ENCODE measurements around the gene C3orf52. TPM values are rescaled to one million over a fixed set of nuclear protein-coding genes. Genes with fewer than 3 reads are reported as not detected.
"Not testable (repeated sequence)": the region's sequence is repeated elsewhere in the genome, so short reads cannot be mapped to it uniquely, and the experiment has no call there.

C3orf52 gene
- total RNA-seq, result 10 to 100 TPM; 35.7 to 35.8 TPM
- long read RNA-seq, transcript C3orf52-201 (6 exons, 2,277 nt), result major isoform, 21 of 32 reads
- long read RNA-seq, partial matches to known transcripts, result 2 of 32 reads
- long read RNA-seq, other reads (novel, unspliced or antisense), result 6 of 32 reads

GRCh38 chr3:112086076-112086854, at the start of gene C3orf52:
TSS of gene C3orf52 (plus strand) at chr3:112086389. CDS start at chr3:112086408, 19 bp downstream.
- DNase-seq (peak; percentile 89 to 91), ATAC-seq (peak; percentile 83)
- intact Hi-C loops (cut with DNase I, micrococcal nuclease), result no loop called here

GRCh38 chr3:112037194-112037593, 49.0 kb upstream of the C3orf52 start:
- intact Hi-C loops (cut with DNase I, micrococcal nuclease), result not testable (repeated sequence)

GRCh38 chr3:112038863-112039262, 47.3 kb upstream of the C3orf52 start:
- DNase-seq (no peak), ATAC-seq (no peak)
- intact Hi-C loops (cut with DNase I, micrococcal nuclease), result no loop called here

More at GRCh38 chr3:112037194-112037593, 49.0 kb upstream of the C3orf52 start:
- ATAC-seq, DNase-seq: not testable (repeated sequence)

GRCh38 chr3:112041321-112041720, 44.9 kb upstream of the C3orf52 start:
- DNase-seq (no peak), ATAC-seq (no peak)
- intact Hi-C loops (cut with DNase I, micrococcal nuclease), result no loop called here

GRCh38 chr3:112042842-112043280, 43.3 kb upstream of the C3orf52 start:
- peak; percentile 94 for ATAC-seq
- intact Hi-C loops (cut with DNase I, micrococcal nuclease), result no loop called here
- DNase-seq, result no peak

- intact Hi-C loops (cut with DNase I, micrococcal nuclease), result no loop called here
- DNase-seq (peak; percentile 19 to 27), ATAC-seq (peak; percentile 77)
Measured at GRCh38 chr3:112043621-112044201, 42.5 kb upstream of the C3orf52 start.

- intact Hi-C loops (cut with DNase I, micrococcal nuclease), result no loop called here
- DNase-seq (no peak), ATAC-seq (no peak)
Measured at GRCh38 chr3:112046599-112046998, 39.6 kb upstream of the C3orf52 start.

GRCh38 chr3:112047264-112047663, 38.9 kb upstream of the C3orf52 start:
- ATAC-seq (no peak), DNase-seq (no peak)
- intact Hi-C loops (cut with DNase I, micrococcal nuclease), result no loop called here

- intact Hi-C loops (cut with DNase I, micrococcal nuclease), result no loop called here
- DNase-seq, result no peak
- ATAC-seq, result no peak
Measured at GRCh38 chr3:112048911-112049310, 37.3 kb upstream of the C3orf52 start.

- intact Hi-C loops (cut with DNase I, micrococcal nuclease), result no loop called here
- no peak for ATAC-seq
- DNase-seq, result no peak
Measured at GRCh38 chr3:112053229-112053628, 33.0 kb upstream of the C3orf52 start.

GRCh38 chr3:112056451-112056929, 29.7 kb upstream of the C3orf52 start:
- DNase-seq, result no peak
- intact Hi-C loops (cut with DNase I, micrococcal nuclease), result no loop called here
- ATAC-seq, result no peak

- intact Hi-C loops (cut with DNase I, micrococcal nuclease), result no loop called here
Measured at GRCh38 chr3:112059497-112059896, 26.7 kb upstream of the C3orf52 start.

GRCh38 chr3:112061152-112061551, 25.0 kb upstream of the C3orf52 start:
- intact Hi-C loops (cut with DNase I, micrococcal nuclease), result no loop called here
- DNase-seq, result no peak
- ATAC-seq, result no peak

More at GRCh38 chr3:112059497-112059896, 26.7 kb upstream of the C3orf52 start:
- DNase-seq, result no peak
- ATAC-seq, result no peak

- intact Hi-C loops (cut with DNase I, micrococcal nuclease), result not testable (repeated sequence)
- ATAC-seq (peak; percentile 51), DNase-seq (peak; percentile 77 to 87)
Measured at GRCh38 chr3:112072387-112073060, 13.7 kb upstream of the C3orf52 start.

- DNase-seq (no peak), ATAC-seq (no peak)
- intact Hi-C loops (cut with DNase I, micrococcal nuclease), result no loop called here
Measured at GRCh38 chr3:112074006-112074405, 12.2 kb upstream of the C3orf52 start.

- intact Hi-C loops (cut with DNase I, micrococcal nuclease), result no loop called here
- peak; percentile 51 to 67 for DNase-seq
- peak; percentile 96 for ATAC-seq
Measured at GRCh38 chr3:112074616-112075497, 11.3 kb upstream of the C3orf52 start.

- no peak for ATAC-seq
Measured at GRCh38 chr3:112078125-112079083, 7.8 kb upstream of the C3orf52 start.

More at GRCh38 chr3:112078125-112079083, 7.8 kb upstream of the C3orf52 start:
- no peak for DNase-seq
- intact Hi-C loops (cut with DNase I, micrococcal nuclease), result no loop called here

Data from left colon (tissue), 2 donors.